Keratinocyte (primary cell): ENCODE data around the gene FEM1B. TPM values are rescaled to one million over a fixed set of nuclear protein-coding genes. Genes with fewer than 3 reads are reported as not detected.

Source experiments
- DNase-seq: peaks from one replicate; pipeline ENCODE4 v3.0.0-alpha.2; 2011; ENCODE audit warnings: low read depth, missing footprints, low spot score
- FAIRE-seq: peaks from 2 replicates; lab custom pipeline; 2011; peaks lifted over from hg19 to GRCh38; lab: Jason Lieb, UNC
- H2AFZ ChIP-seq: 2 replicates; pipeline ENCODE4 v1.6.0; 2012; ENCODE audit warnings: low read length, control low read depth, inconsistent platforms; ENCODE audit not compliant: control insufficient read depth
- H3K27ac ChIP-seq: 2 replicates; pipeline ENCODE4 v1.5.1; 2011; ENCODE audit warnings: low read length; ENCODE audit not compliant: control insufficient read depth, insufficient read depth
- H3K27me3 ChIP-seq: 3 replicates; pipeline ENCODE4 v1.6.0; 2011; ENCODE audit warnings: low read length; ENCODE audit not compliant: control insufficient read depth, insufficient read depth; ENCODE audit errors: extremely low read depth
- H3K36me3 ChIP-seq, 2 experiments: 2 replicates in 1 of 2; 3 replicates in 1 of 2; pipeline ENCODE4 v1.5.1; 2011; ENCODE audit warnings: low read length in 2 of 2, mild to moderate bottlenecking in 1 of 2; ENCODE audit not compliant: control insufficient read depth in 2 of 2, insufficient read depth in 2 of 2; ENCODE audit errors: extremely low read depth in 1 of 2
- H3K4me1 ChIP-seq: 3 replicates; pipeline ENCODE4 v1.5.1; 2011; ENCODE audit warnings: low read length; ENCODE audit not compliant: control insufficient read depth, insufficient read depth; ENCODE audit errors: extremely low read depth
- H3K4me2 ChIP-seq: 3 replicates; pipeline ENCODE4 v1.6.0; 2011; ENCODE audit warnings: low read depth, low read length; ENCODE audit not compliant: control insufficient read depth, insufficient read depth; ENCODE audit errors: extremely low read depth
- H3K4me3 ChIP-seq, 3 experiments: fragments of 200-600 bp in 1 of 3; sonication (generic) in 1 of 3; 2 replicates in 2 of 3; 3 replicates in 1 of 3; pipeline ENCODE4 v1.5.1; 2011 to 2016; ENCODE audit warnings: low read length in 3 of 3, mild to moderate bottlenecking in 3 of 3, control low read depth in 2 of 3, inconsistent platforms in 1 of 3, low read depth in 1 of 3, mixed read lengths in 1 of 3, mixed run types in 1 of 3, moderate library complexity in 1 of 3; ENCODE audit not compliant: control insufficient read depth in 2 of 3, insufficient read depth in 2 of 3; ENCODE audit errors: extremely low read depth in 1 of 3
- H3K79me2 ChIP-seq: 2 replicates; pipeline ENCODE4 v1.6.0; 2012; ENCODE audit warnings: low read length; ENCODE audit not compliant: control insufficient read depth, insufficient read depth
- H3K9ac ChIP-seq: 3 replicates; pipeline ENCODE4 v1.6.0; 2011; ENCODE audit warnings: low read length; ENCODE audit not compliant: control insufficient read depth, insufficient read depth; ENCODE audit errors: extremely low read depth
- H3K9me1 ChIP-seq: 3 replicates; pipeline ENCODE4 v1.6.0; 2011; ENCODE audit warnings: low read length; ENCODE audit not compliant: control insufficient read depth, insufficient read depth; ENCODE audit errors: extremely low read depth
- H3K9me3 ChIP-seq: 2 replicates; pipeline ENCODE4 v1.5.1; 2012; ENCODE audit warnings: low read depth, low read length; ENCODE audit not compliant: control insufficient read depth
- H4K20me1 ChIP-seq: 3 replicates; pipeline ENCODE4 v1.6.0; 2011; ENCODE audit warnings: low read length; ENCODE audit not compliant: control insufficient read depth, insufficient read depth; ENCODE audit errors: extremely low read depth
- CTCF ChIP-seq, 3 experiments: IDR thresholded peaks in 1 of 3; conservative IDR thresholded peaks in 1 of 3; optimal IDR thresholded peaks in 1 of 3; 2 replicates in 2 of 3; 3 replicates in 1 of 3; pipeline versions ENCODE3 to v1.5.1; 2011; ENCODE audit warnings: low read length in 3 of 3, mild to moderate bottlenecking in 3 of 3, moderate library complexity in 2 of 3, control low read depth in 1 of 3, inconsistent platforms in 1 of 3; ENCODE audit not compliant: insufficient read depth in 2 of 3; ENCODE audit errors: extremely low read depth in 1 of 3
- EZH2 ChIP-seq: IDR thresholded peaks from one replicate; pipeline ENCODE4 v1.6.1; 2012; ENCODE audit warnings: inconsistent platforms, mild to moderate bottlenecking, low read length, moderate library complexity
- dilution Hi-C: fragments of 300-500 bp; cut with MboI; formaldehyde crosslinking; loops from one replicate; pipeline ENCODE4 v1.7.0; 2020; ENCODE audit warnings: low sequenced_read_pairs; ENCODE audit not compliant: extremely low pct_ligation_motif_present
- polyA plus RNA-seq, 5 experiments: library from polyadenylated mRNA; depleted of rRNA in 3 of 5; stranded (reverse) in 3 of 5; stranded (forward) in 1 of 5; unstranded in 1 of 5; fragments of >200 nt; gene quantifications; 1 replicate in 1 of 5; 2 replicates in 3 of 5; 3 replicates in 1 of 5; pipeline versions ENCODE4 v1.2.1 to v1.2.3, GENCODE V29; 2011 to 2012; ENCODE audit warnings: missing spikeins in 2 of 5, low read depth in 1 of 5, low replicate concordance in 1 of 5

Gene FEM1B
- polyA plus RNA-seq, 1 donor (not counting 4 experiments of a cell fraction or from before 2014, with no cell fraction given) = 92.6 TPM

- Histone ChIP-seq H3K4me3 (no peak overlapping the region), H2AFZ (no peak overlapping the region), H3K4me2 (no peak overlapping the region), H3K9ac (no peak overlapping the region), H3K27me3 (peaks cover 38% of the 10 kb centered on the region), H3K36me3 (no peaks in the 10 kb centered on the region), H3K27ac (no peak overlapping the region), H4K20me1 (no peaks in the 10 kb centered on the region), H3K9me3 (no peaks in the 10 kb centered on the region), H3K9me1 (no peaks in the 10 kb centered on the region), H3K4me1 (peaks cover 4% of the 10 kb centered on the region), H3K79me2 (no peaks in the 10 kb centered on the region)
- DNase-seq = no peak
- no peak for TF ChIP-seq CTCF (optimal IDR thresholded peaks at IDR 0.05 in 1 of 3, IDR thresholded peaks at IDR 0.05 in 1 of 3, conservative IDR thresholded peaks at IDR 0.05 in 1 of 3; ENCODE audit: extremely low read depth in 1 of 3, insufficient read depth in 2 of 3, low read length in 3 of 3)
- no peak for TF ChIP-seq EZH2
- no peak for FAIRE-seq
- dilution Hi-C loops = no loop called here
Measured at GRCh38 chr15:68328964-68329363, 51.4 kb downstream of the FEM1B start.

GRCh38 chr15:68330416-68330815 lies 52.9 kb downstream of the FEM1B start:
- dilution Hi-C loops = no loop called here
- H3K79me2 ChIP-seq = no peaks in the 10 kb centered on the region

More at GRCh38 chr15:68330416-68330815, 52.9 kb downstream of the FEM1B start:
- no peak overlapping the region for H3K4me2 ChIP-seq
- no peak for FAIRE-seq
- H3K9me3 ChIP-seq = no peaks in the 10 kb centered on the region
- H3K36me3 ChIP-seq = no peaks in the 10 kb centered on the region
- H3K27ac ChIP-seq = no peak overlapping the region
- H2AFZ ChIP-seq = no peak overlapping the region
- H3K9ac ChIP-seq = no peak overlapping the region
- TF ChIP-seq CTCF (optimal IDR thresholded peaks at IDR 0.05 in 1 of 3, IDR thresholded peaks at IDR 0.05 in 1 of 3, conservative IDR thresholded peaks at IDR 0.05 in 1 of 3; ENCODE audit: extremely low read depth in 1 of 3, insufficient read depth in 2 of 3, low read length in 3 of 3) = no peak
- no peak for TF ChIP-seq EZH2
- no peaks in the 10 kb centered on the region for H3K9me1 ChIP-seq
- H3K27me3 ChIP-seq = peaks cover 38% of the 10 kb centered on the region
- H3K4me3 ChIP-seq = no peak overlapping the region
- H4K20me1 ChIP-seq = no peaks in the 10 kb centered on the region
- DNase-seq = no peak
- peaks cover 5% of the 10 kb centered on the region for H3K4me1 ChIP-seq
